H1 (cell line): ENCODE data around the gene IFNG. TPM values are rescaled to one million over a fixed set of nuclear protein-coding genes. Genes with fewer than 3 reads are reported as not detected.

Source experiments
- CHD7 ChIP-seq: fragments of 300-600 bp; sonication (generic); IDR thresholded peaks from 2 replicates; pipeline ENCODE4 v1.7.1; 2012; ENCODE audit warnings: low read length, moderate library complexity, mild to moderate bottlenecking, inconsistent platforms; ENCODE audit not compliant: insufficient replicate concordance
- GABPA ChIP-seq: IDR thresholded peaks from 2 replicates; pipeline ENCODE4 v1.6.1; 2011; ENCODE audit warnings: mild to moderate bottlenecking, low read length, moderate library complexity, borderline replicate concordance; ENCODE audit not compliant: insufficient read depth
- NRF1 ChIP-seq: IDR thresholded peaks from 2 replicates; pipeline ENCODE4 v1.6.1; 2011; ENCODE audit warnings: mild to moderate bottlenecking, low read depth, low read length, improper control_type of control experiment
- SP2 ChIP-seq: IDR thresholded peaks from 2 replicates; pipeline ENCODE4 v1.6.1; 2012; ENCODE audit warnings: mild to moderate bottlenecking, low read length, inconsistent platforms
- SP4 ChIP-seq: IDR thresholded peaks from 2 replicates; pipeline ENCODE4 v1.6.1; 2012; ENCODE audit warnings: low read length, inconsistent platforms
- polyA plus RNA-seq, 7 experiments: library from polyadenylated mRNA; depleted of rRNA in 3 of 7; stranded (reverse) in 5 of 7; unstranded in 2 of 7; fragments of >200 nt in 5 of 7; fragments of 200-250 nt in 2 of 7; gene quantifications; 1 replicate in 5 of 7; 2 replicates in 1 of 7; 4 replicates in 1 of 7; pipeline versions ENCODE4 v1.2.1 to v1.2.3, GENCODE V29; 2011 to 2013; ENCODE audit warnings: missing spikeins in 2 of 7, mixed read lengths in 2 of 7
- total RNA-seq: library from RNA; stranded (reverse); fragmentation: NEBNext Ultra II Directional; extraction: Animal tissue kit (Norgen Biotek cat#: 25700); gene quantifications from 2 replicates; pipeline ENCODE4 v1.2.1, GENCODE V29; 2021

IFNG gene
- total and polyA plus RNA-seq, 2 of the 8 experiments (the other 6 are each of a cell fraction or from before 2014, with no cell fraction given), result not detected

- TF ChIP-seq GABPA (no peak), SP4 (no peak), CHD7 (no peak), SP2 (no peak), NRF1 (no peak)
These were observed at the start of gene IFNG (continued) for GRCh38 chr12:68159681-68160304.
